GM19240 (cell line): Measurements from ENCODE around the gene ADSS1.
A peak's percentile ranks its signal among the peaks of the same experiment; 100 is the strongest.

Experiments
- DNase-seq: peaks from one replicate; pipeline ENCODE4 v3.0.0; 2011; ENCODE audit warnings: low spot score; ENCODE audit not compliant: insufficient read length

Gene ADSS1

DNA sequence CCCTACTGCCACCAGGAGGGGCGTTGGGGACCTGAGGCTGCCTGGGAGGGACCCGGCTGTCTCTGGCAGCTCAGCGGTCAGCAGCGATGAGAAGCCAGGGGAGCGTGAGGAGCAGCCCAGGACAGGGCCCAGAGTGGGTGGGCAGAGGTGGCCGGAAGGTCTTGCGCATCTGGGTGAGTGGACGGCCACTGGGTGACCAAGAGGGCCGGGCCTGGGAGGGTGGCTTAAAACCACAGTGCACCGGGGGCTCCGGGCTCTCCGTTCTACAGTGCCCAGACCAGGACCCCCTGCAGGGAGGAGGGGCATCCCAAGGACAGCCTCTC lies 24.6 kb upstream of the ADSS1 start:
- DNase-seq, result no peak

DNA sequence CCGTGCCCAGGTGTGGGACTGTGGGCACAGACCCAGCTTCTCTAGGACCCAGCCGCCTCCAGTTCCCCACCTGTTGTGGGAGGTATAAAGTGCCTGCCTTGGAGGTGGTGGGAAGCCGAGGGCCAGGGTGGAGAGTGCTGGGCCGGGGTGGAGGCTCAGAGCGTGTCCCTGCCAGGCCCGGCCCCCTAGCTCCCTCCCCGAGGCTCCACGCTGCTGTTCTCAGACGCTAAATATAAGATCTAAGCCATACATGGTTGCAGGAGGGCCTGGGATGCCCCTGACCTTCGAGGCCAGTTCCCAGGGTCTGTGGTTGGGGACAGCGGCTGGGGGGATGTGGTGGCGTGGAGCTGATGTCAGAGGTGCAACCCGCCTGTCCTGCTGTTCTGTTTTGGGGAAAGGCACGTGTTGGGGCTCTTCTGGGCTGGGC lies 23.8 kb upstream of the ADSS1 start:
- no peak for DNase-seq

DNA sequence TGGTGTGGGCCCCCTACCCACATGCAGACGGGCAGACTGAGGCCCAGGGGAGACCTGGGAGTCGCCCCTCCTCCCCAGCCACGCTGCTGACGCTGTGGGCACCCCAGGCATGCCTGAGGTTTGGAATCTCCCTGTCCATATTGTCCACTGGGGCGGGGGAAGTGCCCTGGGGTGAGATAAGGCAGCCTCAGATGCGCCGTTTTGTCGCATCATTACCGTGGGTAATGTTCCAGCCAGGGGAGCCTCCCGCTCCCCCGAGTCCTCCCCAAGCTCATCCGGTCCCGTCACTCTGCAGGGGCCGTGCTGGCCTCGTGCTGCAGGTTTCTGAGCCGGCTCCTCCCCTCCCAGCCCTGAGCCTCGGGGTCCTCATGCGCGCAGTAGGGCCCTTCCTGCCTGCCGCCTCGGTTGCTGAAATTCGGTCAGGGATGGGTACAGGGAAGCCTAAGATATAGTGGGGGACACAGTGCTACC lies 23.2 kb upstream of the ADSS1 start:
- DNase-seq, result no peak

DNA sequence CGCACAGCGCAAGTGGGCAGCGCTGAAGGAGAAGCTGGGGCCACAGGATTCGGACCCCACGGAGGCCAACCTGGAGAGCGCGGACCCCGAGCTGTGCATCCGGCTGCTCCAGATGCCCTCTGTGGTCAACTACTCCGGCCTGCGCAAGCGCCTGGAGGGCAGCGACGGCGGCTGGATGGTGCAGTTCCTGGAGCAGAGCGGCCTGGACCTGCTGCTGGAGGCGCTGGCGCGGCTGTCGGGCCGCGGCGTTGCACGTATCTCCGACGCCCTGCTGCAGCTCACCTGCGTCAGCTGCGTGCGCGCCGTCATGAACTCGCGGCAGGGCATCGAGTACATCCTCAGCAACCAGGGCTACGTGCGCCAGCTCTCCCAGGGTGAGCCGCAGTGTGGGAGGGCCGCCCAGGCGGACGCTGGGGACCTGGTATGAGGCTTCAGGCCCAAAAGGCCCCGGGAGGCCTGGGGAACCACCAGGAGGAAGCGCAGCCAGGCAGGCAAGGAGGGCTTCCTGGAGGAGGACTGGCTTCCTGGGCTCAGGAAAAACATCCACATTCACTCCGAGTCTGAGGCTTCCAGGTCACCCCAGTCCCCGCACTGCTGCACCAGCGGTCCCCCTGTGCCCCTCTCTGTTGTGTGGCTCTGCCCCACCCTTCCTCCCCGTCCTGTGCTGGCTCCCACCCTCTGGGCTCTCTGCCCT lies 22.5 kb upstream of the ADSS1 start:
- DNase-seq, result no peak

DNA sequence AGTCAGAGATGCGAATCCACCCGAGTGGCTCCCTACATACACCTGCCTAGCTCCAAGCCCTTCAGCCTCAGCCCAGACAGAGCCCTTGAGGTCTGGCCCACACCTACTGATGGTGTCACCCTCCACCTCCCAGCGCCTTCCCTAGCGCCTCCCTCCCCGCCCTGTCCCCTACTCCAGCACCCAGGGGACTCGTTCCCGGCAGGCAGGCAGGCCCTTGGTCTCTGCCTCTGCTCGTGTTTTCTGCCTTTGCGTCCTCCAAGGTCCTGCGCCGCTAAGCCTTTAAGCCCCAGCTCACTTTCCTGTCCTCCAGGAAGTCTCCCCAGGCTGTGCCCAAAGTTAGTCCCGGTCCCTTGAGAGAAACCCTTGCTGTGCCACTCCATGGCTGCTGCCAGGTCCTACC lies 21.9 kb upstream of the ADSS1 start:
- DNase-seq, result no peak

DNA sequence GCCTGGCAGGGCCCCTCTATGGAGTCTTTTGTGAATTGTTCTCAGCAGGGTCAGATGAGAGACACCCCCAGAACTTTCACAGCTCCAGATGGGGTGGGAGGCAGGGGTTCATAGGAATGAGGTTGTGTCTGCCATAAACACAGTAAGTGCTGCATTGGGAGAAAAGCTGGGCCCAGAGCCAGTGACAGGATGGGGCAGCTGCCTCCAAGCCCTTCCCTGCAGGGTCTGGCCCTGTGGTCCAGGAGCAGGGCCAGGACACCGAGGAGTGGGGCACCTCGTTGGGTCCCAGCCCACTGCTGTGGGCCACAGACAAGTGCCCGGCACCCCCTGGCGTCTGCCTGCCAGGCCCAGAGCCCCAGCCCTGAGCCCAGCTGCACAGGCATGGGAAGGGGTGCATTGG lies 21.4 kb upstream of the ADSS1 start:
- no peak for DNase-seq

DNA sequence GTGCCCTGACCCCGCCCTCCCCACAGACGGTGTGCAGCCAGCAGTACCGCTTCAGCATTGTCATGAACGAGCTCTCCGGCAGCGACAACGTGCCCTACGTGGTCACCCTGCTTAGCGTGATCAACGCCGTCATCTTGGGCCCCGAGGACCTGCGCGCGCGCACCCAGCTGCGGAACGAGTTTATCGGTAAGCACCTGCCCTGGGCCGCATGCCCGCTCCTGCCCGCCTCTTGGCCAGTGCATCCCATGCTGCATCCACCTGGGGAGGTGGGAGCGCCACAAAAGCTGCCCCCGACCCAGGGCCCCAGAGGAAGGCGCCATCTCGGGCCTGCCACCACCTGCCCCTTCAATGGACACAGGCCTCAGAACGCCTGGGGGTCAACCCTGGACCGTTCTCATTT lies 20.8 kb upstream of the ADSS1 start:
- no peak for DNase-seq

DNA sequence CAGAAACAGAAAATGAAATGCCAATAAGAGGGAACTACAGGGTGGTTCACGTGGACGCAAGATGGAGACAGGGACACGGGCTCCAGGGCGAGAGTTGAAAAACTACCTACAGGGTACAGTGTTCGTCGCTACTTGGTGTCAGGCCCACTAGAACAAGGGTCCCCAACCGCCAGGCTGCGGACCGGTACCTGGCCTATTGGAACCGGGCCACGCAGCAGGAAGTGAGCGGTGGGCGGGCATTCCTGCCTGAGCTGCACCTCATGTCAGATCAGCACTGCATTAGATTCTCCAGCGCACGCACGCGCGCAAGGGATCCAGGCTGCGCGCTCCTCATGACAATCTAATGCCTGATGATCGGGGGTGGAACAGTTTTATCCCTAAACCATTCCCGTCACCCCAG lies 19.8 kb upstream of the ADSS1 start:
- no peak for DNase-seq

DNA sequence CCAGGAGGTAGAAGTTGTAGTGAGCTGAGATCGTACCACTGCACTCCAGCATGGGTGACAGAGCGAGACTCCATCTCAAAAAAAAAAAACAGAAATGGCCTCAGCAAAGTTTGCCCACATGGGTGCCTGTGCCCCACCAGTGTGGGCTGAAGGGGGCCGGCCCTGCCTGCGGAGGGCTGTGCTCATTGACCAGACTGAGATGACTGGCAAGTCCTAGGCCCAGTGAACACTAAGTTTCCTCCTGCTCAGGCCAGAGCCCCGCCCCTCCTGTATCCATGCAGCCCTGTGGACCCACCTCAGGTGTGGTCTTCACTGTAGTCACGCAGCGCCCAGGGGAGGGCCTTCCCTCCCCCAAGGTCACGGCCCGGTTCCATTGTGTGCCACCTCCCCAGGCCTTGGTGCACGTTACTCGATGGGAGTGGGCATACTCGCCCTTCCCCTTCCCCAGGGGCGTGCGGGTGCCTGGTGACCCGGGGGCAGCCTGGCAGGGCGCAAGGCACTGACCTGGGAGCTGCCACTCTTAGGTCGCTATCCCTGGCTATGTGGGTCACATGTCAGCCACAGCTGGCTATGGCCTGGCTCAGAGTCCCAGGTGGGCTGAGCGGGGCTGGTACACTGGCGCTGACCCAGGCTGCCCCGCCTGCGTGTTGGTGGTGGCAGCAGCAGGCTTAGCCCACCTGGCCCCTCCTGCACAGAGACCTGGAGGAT lies 18.5 kb upstream of the ADSS1 start:
- no peak for DNase-seq

DNA sequence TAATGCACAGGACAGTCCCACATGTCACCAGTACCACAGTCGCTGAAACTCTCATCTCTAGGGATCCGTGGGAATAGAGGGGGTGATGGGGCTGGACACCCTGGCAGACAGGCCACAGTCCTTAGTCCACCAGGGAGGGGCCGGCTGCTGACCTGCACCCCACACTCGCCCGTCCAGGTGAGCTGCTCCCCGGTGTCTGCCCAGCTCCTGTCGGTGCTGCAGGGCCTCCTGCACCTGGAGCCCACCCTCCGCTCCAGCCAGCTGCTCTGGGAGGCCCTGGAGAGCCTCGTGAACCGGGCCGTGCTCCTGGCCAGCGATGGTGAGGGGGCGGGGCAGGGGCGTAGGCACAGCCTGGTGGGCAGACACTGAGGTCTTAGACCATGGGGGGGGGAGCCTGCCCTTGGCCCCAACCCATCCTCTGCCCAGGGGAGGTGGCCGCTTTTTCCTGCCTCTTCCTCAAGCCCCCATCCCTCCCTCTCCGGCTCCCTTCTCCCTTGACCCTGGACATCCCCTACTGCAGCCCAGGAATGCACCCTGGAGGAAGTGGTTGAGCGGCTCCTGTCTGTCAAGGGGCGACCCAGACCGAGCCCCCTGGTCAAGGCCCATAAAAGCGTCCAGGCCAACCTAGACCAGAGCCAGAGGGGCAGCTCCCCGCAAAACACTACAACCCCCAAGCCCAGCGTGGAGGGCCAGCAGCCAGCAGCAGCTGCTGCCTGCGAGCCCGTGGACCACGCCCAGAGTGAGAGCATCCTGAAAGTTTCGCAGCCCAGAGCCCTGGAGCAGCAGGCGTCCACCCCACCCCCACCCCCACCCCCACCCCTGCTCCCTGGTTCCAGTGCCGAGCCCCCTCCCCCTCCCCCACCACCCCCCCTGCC lies 17.1 kb upstream of the ADSS1 start:
- no peak for DNase-seq

DNA sequence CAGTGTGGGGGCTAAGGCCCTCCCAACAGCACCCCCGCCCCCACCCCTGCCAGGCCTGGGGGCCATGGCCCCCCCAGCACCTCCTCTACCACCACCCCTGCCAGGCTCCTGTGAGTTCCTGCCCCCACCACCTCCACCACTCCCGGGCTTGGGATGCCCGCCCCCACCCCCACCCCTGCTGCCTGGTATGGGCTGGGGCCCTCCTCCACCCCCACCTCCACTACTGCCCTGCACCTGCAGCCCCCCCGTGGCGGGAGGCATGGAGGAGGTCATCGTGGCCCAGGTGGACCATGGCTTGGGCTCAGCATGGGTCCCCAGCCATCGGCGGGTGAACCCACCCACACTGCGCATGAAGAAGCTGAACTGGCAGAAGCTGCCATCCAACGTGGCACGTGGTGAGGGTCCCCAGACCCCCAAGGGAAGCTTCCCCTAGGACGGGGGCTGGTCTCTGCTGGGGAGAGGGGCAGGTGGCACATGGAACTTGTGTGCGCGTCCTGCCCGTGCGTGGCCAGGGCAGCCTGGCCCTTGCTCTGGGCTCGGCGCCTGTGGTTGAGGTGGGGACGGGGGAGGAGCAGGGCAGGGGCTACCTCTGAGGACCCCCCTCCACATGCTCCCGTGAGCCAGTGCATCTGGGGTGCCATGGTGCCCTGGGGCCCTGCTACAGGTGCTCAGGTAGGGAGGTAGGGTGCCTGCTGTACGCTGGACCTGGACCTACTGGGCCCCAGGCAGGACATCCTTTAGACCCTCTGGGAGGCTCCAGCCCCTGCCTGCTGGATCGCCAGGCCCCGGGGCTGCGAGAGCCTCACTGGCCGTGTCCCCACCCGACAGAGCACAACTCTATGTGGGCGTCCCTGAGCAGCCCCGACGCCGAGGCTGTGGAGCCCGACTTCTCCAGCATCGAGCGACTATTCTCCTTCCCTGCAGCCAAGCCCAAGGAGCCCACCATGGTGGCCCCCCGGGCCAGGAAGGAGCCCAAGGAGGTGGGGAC lies 16.1 kb upstream of the ADSS1 start:
- DNase-seq, result no peak

DNA sequence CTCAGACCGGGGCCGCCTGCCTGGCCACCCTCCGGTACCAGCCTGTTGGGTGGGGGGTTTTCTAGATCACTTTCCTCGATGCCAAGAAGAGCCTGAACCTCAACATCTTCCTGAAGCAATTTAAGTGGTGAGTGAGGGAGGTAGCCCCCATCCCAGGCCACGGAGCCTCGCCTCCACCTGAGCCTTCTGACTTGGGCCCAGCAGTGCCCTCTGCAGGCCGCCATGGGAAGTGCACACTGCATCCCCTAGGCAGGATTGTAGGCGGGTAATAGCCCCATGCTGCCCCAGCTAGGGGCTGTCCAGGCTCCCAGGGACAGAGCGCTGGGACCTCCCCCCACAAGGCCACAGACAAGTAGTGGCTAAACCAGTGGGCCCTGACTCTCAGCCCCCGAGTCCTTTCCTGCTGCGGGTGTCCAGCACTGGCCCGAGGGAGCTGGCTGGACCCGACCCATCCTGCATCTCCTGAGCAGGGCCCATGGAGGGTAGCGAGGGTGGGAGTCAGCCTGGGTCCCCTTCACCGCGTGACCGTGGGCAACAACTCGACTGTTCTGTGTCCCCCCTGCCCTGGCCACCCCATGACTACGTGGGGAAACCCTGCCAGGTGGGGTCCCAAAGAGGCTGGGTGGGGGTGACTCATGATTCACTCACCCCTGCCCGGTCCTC lies 15.3 kb upstream of the ADSS1 start:
- peak; percentile 99 for DNase-seq

DNA sequence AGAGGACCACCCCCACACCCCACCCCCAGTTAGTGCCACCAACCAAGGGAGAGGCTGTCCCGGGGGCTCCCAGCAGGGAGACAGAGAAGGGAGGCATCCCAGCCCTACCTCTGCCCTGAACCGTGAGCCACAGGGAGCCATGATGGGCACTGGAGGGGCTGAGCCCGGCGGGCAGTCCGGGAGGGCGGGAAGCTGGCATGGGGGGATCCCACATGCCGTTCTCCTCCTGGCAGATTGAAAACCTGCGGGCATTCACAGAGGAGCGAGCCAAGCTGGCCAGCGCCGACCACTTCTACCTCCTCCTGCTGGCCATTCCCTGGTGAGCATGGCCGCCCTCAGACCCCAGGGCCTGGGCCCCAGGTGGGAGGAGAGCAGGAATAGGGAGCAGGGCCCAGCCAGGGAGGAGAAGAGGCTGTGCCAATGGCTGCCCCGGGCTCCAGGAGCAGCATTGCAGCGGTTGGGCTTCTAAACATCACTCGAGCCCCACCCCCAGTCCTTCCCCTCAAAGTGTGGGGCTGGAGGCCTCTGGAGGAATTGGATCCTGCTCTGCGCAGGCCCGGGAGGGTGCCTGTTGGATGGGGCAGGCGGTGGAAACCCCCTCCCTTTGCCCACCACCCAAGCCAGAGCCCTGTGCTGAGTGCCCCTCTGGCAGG lies 14.5 kb upstream of the ADSS1 start:
- no peak for DNase-seq

DNA sequence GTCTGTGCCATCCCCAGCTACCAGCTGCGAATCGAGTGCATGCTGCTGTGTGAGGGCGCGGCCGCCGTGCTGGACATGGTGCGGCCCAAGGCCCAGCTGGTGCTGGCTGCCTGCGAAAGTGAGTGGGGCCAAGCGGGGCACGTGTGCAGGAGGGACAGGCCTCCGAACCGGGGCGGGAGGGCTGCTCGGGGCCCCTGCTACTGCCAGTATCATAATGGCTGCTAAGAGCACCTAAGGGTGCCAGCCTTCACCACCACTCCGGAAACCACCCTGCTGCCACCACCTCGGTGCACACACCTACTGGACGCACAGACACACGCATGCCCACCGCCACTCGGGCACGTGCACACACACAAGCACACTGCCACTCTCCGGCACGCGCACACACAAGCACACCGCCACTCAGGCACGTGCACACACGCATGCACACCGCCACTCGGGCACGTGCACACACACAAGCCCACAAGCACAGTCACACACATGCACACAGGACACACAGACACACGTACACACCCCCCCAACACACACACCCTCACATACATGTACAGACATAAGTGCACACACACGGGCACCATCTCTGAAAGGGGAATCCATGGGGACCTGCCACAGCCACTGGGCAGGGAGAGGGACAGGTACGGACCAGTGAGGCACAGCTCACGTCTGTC lies 13.8 kb upstream of the ADSS1 start:
- DNase-seq, result no peak

DNA sequence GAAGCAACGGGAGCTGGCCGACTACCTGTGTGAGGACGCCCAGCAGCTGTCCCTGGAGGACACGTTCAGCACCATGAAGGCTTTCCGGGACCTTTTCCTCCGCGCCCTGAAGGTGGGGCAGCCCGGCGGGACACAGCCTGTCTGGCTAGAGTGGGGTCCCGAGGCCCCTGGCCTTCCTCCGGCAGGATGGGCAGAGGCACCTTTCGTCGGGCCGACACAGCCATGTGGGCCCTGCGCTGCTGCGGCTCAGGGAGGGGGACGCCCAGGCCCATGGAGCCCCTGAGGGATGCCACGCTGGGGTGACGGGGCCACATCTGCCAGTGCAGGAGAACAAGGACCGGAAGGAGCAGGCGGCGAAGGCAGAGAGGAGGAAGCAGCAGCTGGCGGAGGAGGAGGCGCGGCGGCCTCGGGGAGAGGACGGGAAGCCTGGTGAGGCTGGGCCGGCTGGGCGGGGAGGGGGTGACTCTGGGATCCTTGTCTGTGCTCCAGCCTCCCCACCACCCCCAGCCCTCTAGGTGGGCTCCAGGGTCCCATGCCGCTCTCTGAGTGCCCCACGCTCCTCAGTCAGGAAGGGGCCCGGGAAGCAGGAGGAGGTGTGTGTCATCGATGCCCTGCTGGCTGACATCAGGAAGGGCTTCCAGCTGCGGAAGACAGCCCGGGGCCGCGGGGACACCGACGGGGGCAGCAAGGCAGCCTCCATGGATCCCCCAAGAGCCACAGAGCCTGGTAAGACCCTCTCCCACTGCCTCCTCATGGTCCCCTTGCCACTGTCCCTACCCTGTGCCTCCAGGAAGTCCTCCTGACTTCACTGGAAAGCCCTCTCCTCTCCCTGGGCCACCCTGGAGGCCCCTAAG lies 10.9 kb upstream of the ADSS1 start:
- DNase-seq, result no peak

DNA sequence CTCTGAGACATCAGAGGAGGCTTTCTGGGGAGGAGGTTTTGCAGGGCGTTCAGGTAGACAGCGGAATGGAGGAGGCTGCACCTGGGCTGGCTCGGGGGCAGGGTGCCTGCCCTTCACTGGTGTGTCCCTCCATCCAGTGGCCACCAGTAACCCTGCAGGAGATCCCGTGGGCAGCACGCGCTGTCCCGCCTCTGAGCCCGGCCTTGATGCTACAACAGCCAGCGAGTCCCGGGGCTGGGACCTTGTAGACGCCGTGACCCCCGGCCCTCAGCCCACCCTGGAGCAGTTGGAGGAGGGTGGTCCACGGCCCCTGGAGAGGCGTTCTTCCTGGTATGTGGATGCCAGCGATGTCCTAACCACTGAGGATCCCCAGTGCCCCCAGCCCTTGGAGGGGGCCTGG lies 10.0 kb upstream of the ADSS1 start:
- DNase-seq, result no peak

DNA sequence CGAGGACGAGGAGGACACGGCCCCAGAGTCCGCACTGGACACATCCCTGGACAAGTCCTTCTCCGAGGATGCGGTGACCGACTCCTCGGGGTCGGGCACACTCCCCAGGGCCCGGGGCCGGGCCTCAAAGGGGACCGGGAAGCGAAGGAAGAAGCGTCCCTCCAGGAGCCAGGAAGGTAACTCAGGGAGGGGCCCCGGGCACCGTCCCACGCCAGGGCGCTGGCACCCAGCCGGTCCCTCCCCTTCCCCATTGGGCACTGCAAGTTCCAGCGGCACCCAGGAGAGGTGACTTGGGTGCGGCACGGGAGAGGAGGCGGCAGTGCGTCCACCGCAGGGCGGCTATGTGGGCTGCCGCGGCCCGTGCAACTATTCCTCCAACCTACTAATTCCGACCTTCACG lies 9.3 kb upstream of the ADSS1 start:
- DNase-seq, result no peak

DNA sequence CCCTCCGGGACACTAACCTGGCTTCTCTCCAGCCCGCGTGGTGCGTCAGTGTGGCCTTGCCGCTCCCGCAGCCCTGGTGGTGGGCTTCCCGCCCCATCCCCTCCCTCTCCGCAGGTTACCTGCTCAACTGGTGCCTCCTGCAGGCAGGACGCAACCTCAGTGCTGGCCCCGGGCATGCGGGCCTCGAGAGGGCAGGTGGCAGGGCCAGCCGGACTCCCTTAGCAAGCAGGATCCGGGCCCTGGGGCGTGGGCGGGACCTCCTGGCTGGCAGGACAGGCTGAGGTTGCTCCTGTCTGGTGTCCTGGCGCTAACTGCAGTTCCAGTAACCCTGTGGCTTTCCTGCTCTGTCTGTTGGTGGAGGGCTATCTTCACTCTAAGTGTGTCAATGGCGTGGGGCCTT lies 8.6 kb upstream of the ADSS1 start:
- no peak for DNase-seq

DNA sequence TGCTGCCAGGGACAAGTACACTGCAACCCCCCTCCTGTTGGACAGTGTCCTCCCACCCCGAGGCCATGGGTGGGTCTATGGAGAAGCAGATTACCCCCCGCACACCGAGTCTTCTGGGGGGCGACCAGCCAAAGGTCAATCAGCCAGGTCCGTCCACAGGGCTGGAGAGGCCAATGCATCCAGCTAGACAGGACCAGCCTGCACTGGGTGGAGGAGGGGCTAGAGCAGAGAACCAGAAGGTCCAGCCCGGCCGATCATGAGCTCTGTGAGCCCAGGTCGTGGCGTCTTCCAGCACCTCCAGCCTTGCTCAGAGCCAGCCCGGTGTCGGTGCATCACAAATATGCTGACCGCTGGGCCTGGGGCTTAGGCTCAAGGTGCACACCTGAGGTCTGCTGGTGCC lies 8.2 kb upstream of the ADSS1 start:
- DNase-seq, result no peak
